Prostate gland (tissue), 2 donors: ENCODE results near the gene NTRK2.

ENCODE experiments used
- CTCF ChIP-seq, 4 experiments: fragments of 200-600 bp in 2 of 4; fragments of 450-650 bp in 2 of 4; sonication (generic) in 2 of 4; IDR thresholded peaks; 1 replicate in 3 of 4; 2 replicates in 1 of 4; pipeline ENCODE4 v1.5.1; 2016 to 2019; ENCODE audit warnings: antibody characterized with exemption in 4 of 4, mild to moderate bottlenecking in 2 of 4, moderate library complexity in 2 of 4
- POLR2A ChIP-seq: fragments of 450-650 bp; IDR thresholded peaks from one replicate; pipeline ENCODE4 v1.6.1; 2016; ENCODE audit warnings: antibody characterized with exemption, mild to moderate bottlenecking
- POLR2AphosphoS5 ChIP-seq: sonication (generic); formaldehyde crosslinking; IDR thresholded peaks from one replicate; pipeline ENCODE4 v1.6.1; 2017; ENCODE audit warnings: antibody characterized with exemption

- TF ChIP-seq CTCF (IDR thresholded peaks at IDR 0.05) (no peak), POLR2A (no peak), POLR2AphosphoS5 (no peak)
Measured at GRCh38 chr9:85040821-85041465, 371.4 kb downstream of the NTRK2 start.
